Ascending aorta (tissue), 2 donors: Measurements from ENCODE around the gene NOX4. TPM values are rescaled to one million over a fixed set of nuclear protein-coding genes. Genes with fewer than 3 reads are reported as not detected.

Experiments
- DNase-seq, 2 donors: peaks; one replicate each; pipeline ENCODE4 v3.0.0-alpha.2; 2019; ENCODE audit warnings: low spot score in 2 of 2
- H3K27ac ChIP-seq, 2 donors: fragments of 200-600 bp; sonication (generic); one replicate each; pipeline ENCODE4 v1.5.1; 2016 to 2017; ENCODE audit warnings: mild to moderate bottlenecking in 1 of 2
- H3K27me3 ChIP-seq: fragments of 200-600 bp; sonication (generic); one replicate; pipeline ENCODE4 v1.5.1; 2017
- H3K36me3 ChIP-seq, 2 donors: fragments of 200-600 bp; sonication (generic); one replicate each; pipeline ENCODE4 v1.5.1; 2016
- H3K4me1 ChIP-seq, 2 donors: fragments of 200-600 bp; sonication (generic); one replicate each; pipeline ENCODE4 v1.5.1; 2016 to 2017; ENCODE audit warnings: mild to moderate bottlenecking in 1 of 2
- H3K4me3 ChIP-seq, 2 donors: fragments of 200-600 bp; sonication (generic); one replicate each; pipeline ENCODE4 v1.5.1; 2016 to 2017; ENCODE audit warnings: mild to moderate bottlenecking in 1 of 2
- H3K9me3 ChIP-seq, 2 donors: fragments of 200-600 bp; sonication (generic); one replicate each; pipeline ENCODE4 v1.5.1; 2016
- CTCF ChIP-seq, 3 experiments: fragments of 200-600 bp in 2 of 3; fragments of 450-650 bp in 1 of 3; sonication (generic) in 2 of 3; IDR thresholded peaks; one replicate each; pipeline ENCODE4 v1.5.1; 2016 to 2019; ENCODE audit warnings: antibody characterized with exemption in 3 of 3, mild to moderate bottlenecking in 1 of 3, moderate library complexity in 1 of 3
- intact Hi-C: fragments of 100-400 bp; cut with DNase I; formaldehyde crosslinking; loops from one replicate; pipeline ENCODE4 v1.15.1; 2023
- total RNA-seq: library from RNA; depleted of rRNA; stranded (reverse); fragments of >200 nt; gene quantifications from one replicate; pipeline ENCODE4 v1.1.0, GENCODE V29; 2016

Gene NOX4
- total RNA-seq, 1 donor from 2014 or later, result 125 TPM

GRCh38 chr11:89484896-89485295 is 6.3 kb downstream of the NOX4 start:
- H3K4me1 ChIP-seq, result peaks cover 0 to 9% of the 10 kb centered on the region in 2 donors
- no peaks in the 10 kb centered on the region for H3K27me3 ChIP-seq
- H3K9me3 ChIP-seq, result no peaks in the 10 kb centered on the region
- TF ChIP-seq CTCF (IDR thresholded peaks at IDR 0.05), result no peak
- peak overlapping the region in 1 of 2 donors; percentile 20 for H3K27ac ChIP-seq
- DNase-seq, result no peak
- intact Hi-C loops, result no loop called here
- H3K4me3 ChIP-seq, result peak overlapping the region in 1 of 2 donors; percentile 33
- peaks cover 4 to 37% of the 10 kb centered on the region in 2 donors for H3K36me3 ChIP-seq

- intact Hi-C loops, result no loop called here
- Histone ChIP-seq H3K27me3 (no peaks in the 10 kb centered on the region), H3K4me3 (no peak overlapping the region), H3K4me1 (peaks cover 0 to 4% of the 10 kb centered on the region in 2 donors), H3K36me3 (peaks cover 8 to 32% of the 10 kb centered on the region in 2 donors), H3K9me3 (no peaks in the 10 kb centered on the region), H3K27ac (peak overlapping the region in 1 of 2 donors; percentile 4)
- no peak for TF ChIP-seq CTCF (IDR thresholded peaks at IDR 0.05)
- no peak for DNase-seq
Observed at GRCh38 chr11:89477175-89477574, 14.0 kb downstream of the NOX4 start.

- intact Hi-C loops, result no loop called here
- H3K36me3 ChIP-seq, result peaks cover 4 to 5% of the 10 kb centered on the region in 2 donors
- no peak for TF ChIP-seq CTCF (IDR thresholded peaks at IDR 0.05)
Observed at GRCh38 chr11:89463266-89463780, 27.9 kb downstream of the NOX4 start.

GRCh38 chr11:89458716-89459115 is 32.5 kb downstream of the NOX4 start:
- Histone ChIP-seq H3K27ac (peak overlapping the region in 1 of 2 donors; percentile 34), H3K4me1 (peaks cover 0 to 5% of the 10 kb centered on the region in 2 donors), H3K4me3 (peak overlapping the region in 1 of 2 donors; percentile 1), H3K9me3 (no peaks in the 10 kb centered on the region), H3K27me3 (no peaks in the 10 kb centered on the region), H3K36me3 (peaks cover 0 to 4% of the 10 kb centered on the region in 2 donors)
- intact Hi-C loops, result no loop called here
- TF ChIP-seq CTCF (IDR thresholded peaks at IDR 0.05), result no peak
- DNase-seq, result no peak

More at GRCh38 chr11:89463266-89463780, 27.9 kb downstream of the NOX4 start:
- H3K27me3 ChIP-seq, result no peaks in the 10 kb centered on the region
- H3K9me3 ChIP-seq, result peaks cover 0 to 4% of the 10 kb centered on the region in 2 donors
- H3K4me1 ChIP-seq, result peaks cover 0 to 9% of the 10 kb centered on the region in 2 donors
- H3K27ac ChIP-seq, result peak overlapping the region; percentile 3 to 25
- no peak overlapping the region for H3K4me3 ChIP-seq
- no peak for DNase-seq

- Histone ChIP-seq H3K4me3 (no peak overlapping the region), H3K27ac (peak overlapping the region; percentile 40 to 41), H3K9me3 (no peaks in the 10 kb centered on the region), H3K4me1 (peaks cover 5 to 8% of the 10 kb centered on the region in 2 donors), H3K36me3 (peaks cover 0 to 4% of the 10 kb centered on the region in 2 donors), H3K27me3 (no peaks in the 10 kb centered on the region)
- DNase-seq, result no peak
- no peak for TF ChIP-seq CTCF (IDR thresholded peaks at IDR 0.05)
- intact Hi-C loops, result no loop called here
Observed at GRCh38 chr11:89457190-89457589, 34.0 kb downstream of the NOX4 start.
